K562 (cell line): ENCODE measurements around the gene ERN1. TPM values are rescaled to one million over a fixed set of nuclear protein-coding genes. Genes with fewer than 3 reads are reported as not detected.

Experiments
- CBX1 ChIP-seq: sonication (generic); IDR thresholded peaks from 2 replicates; pipeline ENCODE4 v1.6.1; 2016; ENCODE audit warnings: antibody characterized with exemption, low read depth, mild to moderate bottlenecking
- EP400 ChIP-seq: fragments of 450-650 bp; IDR thresholded peaks from 2 replicates; pipeline ENCODE4 v1.6.1; 2017; ENCODE audit warnings: antibody characterized with exemption, mild to moderate bottlenecking, moderate library complexity
- FOXJ3 ChIP-seq: sonication (generic); formaldehyde crosslinking; IDR thresholded peaks from 2 replicates; pipeline ENCODE4 v1.4.0; 2020; ENCODE audit warnings: mild to moderate bottlenecking, missing genetic modification reagents
- HSF4 ChIP-seq: fragments of 250-450 bp; sonication (Bioruptor Pico); IDR thresholded peaks from 2 replicates; pipeline ENCODE4 v2.1.2; 2022; ENCODE audit warnings: mild to moderate bottlenecking, moderate library complexity, borderline replicate concordance
- NCOA2 ChIP-seq, 2 experiments: fragments of 450-650 bp; IDR thresholded peaks; 2 replicates each; pipeline ENCODE4 v1.6.1; 2018; ENCODE audit warnings: mild to moderate bottlenecking in 2 of 2, moderate library complexity in 1 of 2; ENCODE audit not compliant: partially characterized antibody in 2 of 2
- NFIX ChIP-seq: fragments of 250-450 bp; sonication (Bioruptor Pico); IDR thresholded peaks from 2 replicates; pipeline ENCODE4 v1.4.0; 2020; ENCODE audit warnings: low read depth, mild to moderate bottlenecking, moderate library complexity
- TCF7L2 ChIP-seq: fragments of 150-350 bp; IDR thresholded peaks from 2 replicates; pipeline ENCODE4 v1.6.1; 2016; ENCODE audit warnings: low read depth, mild to moderate bottlenecking, low read length, moderate library complexity
- U2AF1 ChIP-seq: fragments of 200-400 bp; formaldehyde crosslinking; optimal IDR thresholded peaks from 2 replicates; pipeline ENCODE3; 2017; ENCODE audit warnings: mild to moderate bottlenecking, low read depth, low read length, moderate library complexity
- YBX1 ChIP-seq: fragments of 450-650 bp; IDR thresholded peaks from 2 replicates; pipeline ENCODE4 v1.7.1; 2016; ENCODE audit warnings: mild to moderate bottlenecking
- ZNF143 ChIP-seq: sonication (generic); formaldehyde crosslinking; IDR thresholded peaks from 2 replicates; pipeline ENCODE4 v1.9.0; 2022; ENCODE audit warnings: mild to moderate bottlenecking, missing genetic modification reagents
- ZNF644 ChIP-seq: fragments of 200-800 bp; sonication (Bioruptor generic); IDR thresholded peaks from 2 replicates; pipeline ENCODE4 v1.6.1; 2016; ENCODE audit warnings: low read depth, missing genetic modification characterization, missing compliant biosample characterization
- polyA plus RNA-seq, 8 experiments: library from polyadenylated mRNA; depleted of rRNA in 4 of 8; stranded (reverse) in 5 of 8; unstranded in 3 of 8; fragments of >200 nt; fragmentation: Nextera tagmentation in 2 of 8; fragmentation: Illumina TruSeq in 1 of 8; extraction: Ambion mirVana in 2 of 8; extraction: Trizol in 1 of 8; gene quantifications; 2 replicates each; pipeline versions ENCODE4 v1.2.1 to v1.2.3, GENCODE V29; 2011 to 2014; ENCODE audit warnings: inconsistent platforms in 1 of 8, missing spikeins in 1 of 8
- total RNA-seq, 7 experiments: library from RNA; depleted of rRNA in 6 of 7; stranded (reverse); fragments of >200 nt in 6 of 7; fragmentation: Illumina TruSeq in 2 of 7; extraction: Trizol in 2 of 7; gene quantifications; 2 replicates each; pipeline versions ENCODE4 v1.2.1 to v1.2.3, GENCODE V29; 2011 to 2021; ENCODE audit warnings: low replicate concordance in 1 of 7
- TF ChIP-seq, protein P1 (sequence below), 2 experiments: IDR thresholded peaks; 2 replicates each; pipeline ENCODE4 v1.6.1; 2012; ENCODE audit warnings: improper control_type of control experiment in 2 of 2, low read depth in 2 of 2, low read length in 2 of 2, borderline replicate concordance in 1 of 2
- TF ChIP-seq, protein P2 (sequence below): fragments of 450-650 bp; IDR thresholded peaks from 2 replicates; pipeline ENCODE4 v1.6.1; 2016; ENCODE audit warnings: antibody characterized with exemption
- TF ChIP-seq, protein P3 (sequence below): fragments of 250-450 bp; sonication (Bioruptor Pico); IDR thresholded peaks from 2 replicates; pipeline ENCODE4 v1.4.0; 2020
- TF ChIP-seq, protein P4 (sequence below): sonication (generic); formaldehyde crosslinking; IDR thresholded peaks from 2 replicates; pipeline ENCODE4 v1.5.0; 2020; ENCODE audit warnings: missing genetic modification reagents

Gene ERN1
- total and polyA plus RNA-seq, 9 of the 15 experiments (the other 6 are each of a cell fraction or from before 2014, with no cell fraction given): 2.1 to 22.5 (median 7.3) TPM

DNA sequence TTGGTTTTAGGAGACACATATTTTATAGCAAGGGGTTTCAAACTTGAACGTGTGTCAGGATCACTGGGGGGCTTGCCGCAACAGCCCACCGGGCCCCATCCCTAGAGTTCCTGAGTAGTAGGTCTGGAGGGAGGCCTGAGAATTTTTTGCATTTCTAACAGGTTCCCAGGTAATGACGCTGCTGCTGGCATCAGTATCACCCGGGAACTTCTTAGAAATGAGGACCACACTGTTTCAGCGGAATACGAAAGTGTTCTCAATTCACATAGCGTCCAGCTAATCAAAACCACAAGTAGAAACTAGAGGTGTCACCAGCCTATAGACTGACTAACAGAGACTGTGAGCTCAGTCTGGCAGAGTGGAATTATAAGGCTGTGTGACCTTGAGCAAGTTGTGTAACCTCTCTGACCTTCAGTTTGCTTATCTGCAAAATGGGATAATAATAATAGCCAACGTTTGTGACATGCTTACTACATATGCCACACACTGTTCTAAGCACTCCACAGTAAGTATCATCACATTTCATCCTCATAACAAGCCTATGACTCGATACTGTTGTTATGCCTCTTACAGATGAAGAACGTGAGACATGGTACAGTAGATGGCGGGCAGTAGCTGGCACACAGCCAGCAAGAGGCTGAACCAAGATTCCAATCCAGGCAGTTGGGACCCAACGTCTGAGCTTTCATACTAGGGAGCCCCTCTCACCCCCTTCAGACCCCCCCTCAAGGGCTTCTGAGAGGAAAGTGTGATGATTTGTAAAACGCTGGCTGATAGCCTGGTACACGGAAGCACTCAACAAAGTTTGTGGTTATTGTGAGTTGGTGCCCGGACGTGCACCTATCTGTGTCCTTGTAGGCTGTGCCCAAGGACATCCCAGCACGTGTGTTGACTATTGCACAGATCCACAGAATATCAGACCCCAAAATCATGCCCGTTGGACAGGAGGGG is 104.9 kb downstream of the ERN1 start (continued):
- TF ChIP-seq FOXJ3 (CRISPR knock-in tag) (no peak), HSF4 (no peak), ZNF143 (CRISPR knock-in tag) (0 out of 2 replicates have a peak, but pooled peaks have one; percentile 30), YBX1 (no peak), NCOA2 (IDR thresholded peaks at IDR 0.05; ENCODE audit: partially characterized antibody in 2 of 2) (no peak), EP400 (peak; percentile 56; the same call in 1 of the 2 replicates), CBX1 (peak; percentile 32; the same call in 1 of the 2 replicates), ZNF644 (tag) (no peak), U2AF1 (no peak), TCF7L2 (no peak), NFIX (CRISPR knock-in tag) (peak; percentile 60)
- TF ChIP-seq, protein P1, sequence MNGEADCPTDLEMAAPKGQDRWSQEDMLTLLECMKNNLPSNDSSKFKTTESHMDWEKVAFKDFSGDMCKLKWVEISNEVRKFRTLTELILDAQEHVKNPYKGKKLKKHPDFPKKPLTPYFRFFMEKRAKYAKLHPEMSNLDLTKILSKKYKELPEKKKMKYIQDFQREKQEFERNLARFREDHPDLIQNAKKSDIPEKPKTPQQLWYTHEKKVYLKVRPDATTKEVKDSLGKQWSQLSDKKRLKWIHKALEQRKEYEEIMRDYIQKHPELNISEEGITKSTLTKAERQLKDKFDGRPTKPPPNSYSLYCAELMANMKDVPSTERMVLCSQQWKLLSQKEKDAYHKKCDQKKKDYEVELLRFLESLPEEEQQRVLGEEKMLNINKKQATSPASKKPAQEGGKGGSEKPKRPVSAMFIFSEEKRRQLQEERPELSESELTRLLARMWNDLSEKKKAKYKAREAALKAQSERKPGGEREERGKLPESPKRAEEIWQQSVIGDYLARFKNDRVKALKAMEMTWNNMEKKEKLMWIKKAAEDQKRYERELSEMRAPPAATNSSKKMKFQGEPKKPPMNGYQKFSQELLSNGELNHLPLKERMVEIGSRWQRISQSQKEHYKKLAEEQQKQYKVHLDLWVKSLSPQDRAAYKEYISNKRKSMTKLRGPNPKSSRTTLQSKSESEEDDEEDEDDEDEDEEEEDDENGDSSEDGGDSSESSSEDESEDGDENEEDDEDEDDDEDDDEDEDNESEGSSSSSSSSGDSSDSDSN (IDR thresholded peaks at IDR 0.05; ENCODE audit: borderline replicate concordance in 1 of 2, low read depth in 2 of 2, low read length in 2 of 2): no peak
- TF ChIP-seq, protein P2, sequence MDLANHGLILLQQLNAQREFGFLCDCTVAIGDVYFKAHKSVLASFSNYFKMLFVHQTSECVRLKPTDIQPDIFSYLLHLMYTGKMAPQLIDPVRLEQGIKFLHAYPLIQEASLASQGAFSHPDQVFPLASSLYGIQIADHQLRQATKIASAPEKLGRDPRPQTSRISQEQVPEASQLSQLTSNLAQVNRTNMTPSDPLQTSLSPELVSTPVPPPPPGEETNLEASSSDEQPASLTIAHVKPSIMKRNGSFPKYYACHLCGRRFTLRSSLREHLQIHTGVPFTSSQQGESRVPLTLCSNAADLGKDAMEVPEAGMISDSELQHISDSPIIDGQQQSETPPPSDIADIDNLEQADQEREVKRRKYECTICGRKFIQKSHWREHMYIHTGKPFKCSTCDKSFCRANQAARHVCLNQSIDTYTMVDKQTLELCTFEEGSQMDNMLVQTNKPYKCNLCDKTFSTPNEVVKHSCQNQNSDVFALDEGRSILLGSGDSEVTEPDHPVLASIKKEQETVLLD: no peak
- TF ChIP-seq, protein P3, sequence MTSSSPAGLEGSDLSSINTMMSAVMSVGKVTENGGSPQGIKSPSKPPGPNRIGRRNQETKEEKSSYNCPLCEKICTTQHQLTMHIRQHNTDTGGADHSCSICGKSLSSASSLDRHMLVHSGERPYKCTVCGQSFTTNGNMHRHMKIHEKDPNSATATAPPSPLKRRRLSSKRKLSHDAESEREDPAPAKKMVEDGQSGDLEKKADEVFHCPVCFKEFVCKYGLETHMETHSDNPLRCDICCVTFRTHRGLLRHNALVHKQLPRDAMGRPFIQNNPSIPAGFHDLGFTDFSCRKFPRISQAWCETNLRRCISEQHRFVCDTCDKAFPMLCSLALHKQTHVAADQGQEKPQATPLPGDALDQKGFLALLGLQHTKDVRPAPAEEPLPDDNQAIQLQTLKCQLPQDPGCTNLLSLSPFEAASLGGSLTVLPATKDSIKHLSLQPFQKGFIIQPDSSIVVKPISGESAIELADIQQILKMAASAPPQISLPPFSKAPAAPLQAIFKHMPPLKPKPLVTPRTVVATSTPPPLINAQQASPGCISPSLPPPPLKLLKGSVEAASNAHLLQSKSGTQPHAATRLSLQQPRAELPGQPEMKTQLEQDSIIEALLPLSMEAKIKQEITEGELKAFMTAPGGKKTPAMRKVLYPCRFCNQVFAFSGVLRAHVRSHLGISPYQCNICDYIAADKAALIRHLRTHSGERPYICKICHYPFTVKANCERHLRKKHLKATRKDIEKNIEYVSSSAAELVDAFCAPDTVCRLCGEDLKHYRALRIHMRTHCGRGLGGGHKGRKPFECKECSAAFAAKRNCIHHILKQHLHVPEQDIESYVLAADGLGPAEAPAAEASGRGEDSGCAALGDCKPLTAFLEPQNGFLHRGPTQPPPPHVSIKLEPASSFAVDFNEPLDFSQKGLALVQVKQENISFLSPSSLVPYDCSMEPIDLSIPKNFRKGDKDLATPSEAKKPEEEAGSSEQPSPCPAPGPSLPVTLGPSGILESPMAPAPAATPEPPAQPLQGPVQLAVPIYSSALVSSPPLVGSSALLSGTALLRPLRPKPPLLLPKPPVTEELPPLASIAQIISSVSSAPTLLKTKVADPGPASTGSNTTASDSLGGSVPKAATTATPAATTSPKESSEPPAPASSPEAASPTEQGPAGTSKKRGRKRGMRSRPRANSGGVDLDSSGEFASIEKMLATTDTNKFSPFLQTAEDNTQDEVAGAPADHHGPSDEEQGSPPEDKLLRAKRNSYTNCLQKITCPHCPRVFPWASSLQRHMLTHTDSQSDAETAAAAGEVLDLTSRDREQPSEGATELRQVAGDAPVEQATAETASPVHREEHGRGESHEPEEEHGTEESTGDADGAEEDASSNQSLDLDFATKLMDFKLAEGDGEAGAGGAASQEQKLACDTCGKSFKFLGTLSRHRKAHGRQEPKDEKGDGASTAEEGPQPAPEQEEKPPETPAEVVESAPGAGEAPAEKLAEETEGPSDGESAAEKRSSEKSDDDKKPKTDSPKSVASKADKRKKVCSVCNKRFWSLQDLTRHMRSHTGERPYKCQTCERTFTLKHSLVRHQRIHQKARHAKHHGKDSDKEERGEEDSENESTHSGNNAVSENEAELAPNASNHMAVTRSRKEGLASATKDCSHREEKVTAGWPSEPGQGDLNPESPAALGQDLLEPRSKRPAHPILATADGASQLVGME: no peak
- TF ChIP-seq, protein P4, sequence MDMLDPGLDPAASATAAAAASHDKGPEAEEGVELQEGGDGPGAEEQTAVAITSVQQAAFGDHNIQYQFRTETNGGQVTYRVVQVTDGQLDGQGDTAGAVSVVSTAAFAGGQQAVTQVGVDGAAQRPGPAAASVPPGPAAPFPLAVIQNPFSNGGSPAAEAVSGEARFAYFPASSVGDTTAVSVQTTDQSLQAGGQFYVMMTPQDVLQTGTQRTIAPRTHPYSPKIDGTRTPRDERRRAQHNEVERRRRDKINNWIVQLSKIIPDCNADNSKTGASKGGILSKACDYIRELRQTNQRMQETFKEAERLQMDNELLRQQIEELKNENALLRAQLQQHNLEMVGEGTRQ: no peak
